DND-41 (cell line): ENCODE results near the gene FYB2.

ENCODE experiments used
- ATAC-seq: fragments of 200-7000 bp; cut with Tn5 transposase; 3 replicates; pipeline ENCODE4 v1.9.1; 2021; ENCODE audit warnings: low read depth; ENCODE audit not compliant: insufficient read depth
- DNase-seq: peaks from one replicate; pipeline ENCODE4 v3.0.0-alpha.2; 2020
- H2AFZ ChIP-seq: 2 replicates; pipeline ENCODE4 v1.6.0; 2012; ENCODE audit warnings: low read depth, low read length
- H3K27ac ChIP-seq: 2 replicates; pipeline ENCODE4 v1.5.1; 2012; ENCODE audit warnings: low read length, inconsistent platforms
- H3K27me3 ChIP-seq: fragments of 200-600 bp; sonication (generic); 2 replicates; pipeline ENCODE4 v1.6.0; 2012; ENCODE audit warnings: low read length, mild to moderate bottlenecking, inconsistent platforms; ENCODE audit not compliant: insufficient read depth, poor library complexity
- H3K36me3 ChIP-seq: 2 replicates; pipeline ENCODE4 v1.5.1; 2012; ENCODE audit warnings: low read length, inconsistent platforms; ENCODE audit not compliant: insufficient read depth
- H3K4me1 ChIP-seq: 2 replicates; pipeline ENCODE4 v1.5.1; 2012; ENCODE audit warnings: mild to moderate bottlenecking, low read length; ENCODE audit not compliant: insufficient read depth
- H3K4me2 ChIP-seq: 2 replicates; pipeline ENCODE4 v1.6.0; 2012; ENCODE audit warnings: mild to moderate bottlenecking, moderate library complexity, low read length, inconsistent platforms; ENCODE audit not compliant: insufficient read depth
- H3K4me3 ChIP-seq, 2 experiments: fragments of 200-600 bp in 1 of 2; shearing (Covaris generic) in 1 of 2; 2 replicates each; pipeline ENCODE4 v1.5.1; 2012 to 2016; ENCODE audit warnings: inconsistent platforms in 2 of 2, low read length in 2 of 2, mild to moderate bottlenecking in 2 of 2, low read depth in 1 of 2, moderate library complexity in 1 of 2
- H3K79me2 ChIP-seq: 2 replicates; pipeline ENCODE4 v1.6.0; 2012; ENCODE audit warnings: low read length, inconsistent platforms; ENCODE audit not compliant: insufficient read depth
- H3K9ac ChIP-seq: 2 replicates; pipeline ENCODE4 v1.6.0; 2012; ENCODE audit warnings: low read depth, mild to moderate bottlenecking, inconsistent platforms, low read length, moderate library complexity
- H3K9me3 ChIP-seq: 2 replicates; pipeline ENCODE4 v1.5.1; 2012; ENCODE audit warnings: low read length, moderate library complexity, mild to moderate bottlenecking, inconsistent platforms; ENCODE audit not compliant: insufficient read depth, severe bottlenecking
- H4K20me1 ChIP-seq: 2 replicates; pipeline ENCODE4 v1.6.0; 2012; ENCODE audit warnings: low read length; ENCODE audit not compliant: insufficient read depth
- EZH2 ChIP-seq: IDR thresholded peaks from 3 replicates; pipeline ENCODE4 v1.6.1; 2012; ENCODE audit warnings: borderline replicate concordance, low read depth, mild to moderate bottlenecking, moderate library complexity, low read length, inconsistent platforms; ENCODE audit not compliant: severe bottlenecking
- TF ChIP-seq, protein P1 (sequence below): IDR thresholded peaks from 2 replicates; pipeline ENCODE4 v1.5.1; 2012; ENCODE audit warnings: borderline replicate concordance, low read length, moderate library complexity, mild to moderate bottlenecking; ENCODE audit not compliant: poor library complexity, severe bottlenecking; ENCODE audit errors: extremely low read depth

Gene FYB2

GRCh38 chr1:56670350-56670749, 148.9 kb downstream of the FYB2 start:
- no peak overlapping the region for H3K27ac ChIP-seq
- H2AFZ ChIP-seq: no peak overlapping the region
- no peaks in the 10 kb centered on the region for H3K4me1 ChIP-seq
- H3K9ac ChIP-seq: no peak overlapping the region
- no peaks in the 10 kb centered on the region for H3K79me2 ChIP-seq
- H3K36me3 ChIP-seq: no peaks in the 10 kb centered on the region
- H3K9me3 ChIP-seq: no peaks in the 10 kb centered on the region
- no peak overlapping the region for H3K4me2 ChIP-seq
- no peak for ATAC-seq
- DNase-seq: no peak
- TF ChIP-seq, protein P1, sequence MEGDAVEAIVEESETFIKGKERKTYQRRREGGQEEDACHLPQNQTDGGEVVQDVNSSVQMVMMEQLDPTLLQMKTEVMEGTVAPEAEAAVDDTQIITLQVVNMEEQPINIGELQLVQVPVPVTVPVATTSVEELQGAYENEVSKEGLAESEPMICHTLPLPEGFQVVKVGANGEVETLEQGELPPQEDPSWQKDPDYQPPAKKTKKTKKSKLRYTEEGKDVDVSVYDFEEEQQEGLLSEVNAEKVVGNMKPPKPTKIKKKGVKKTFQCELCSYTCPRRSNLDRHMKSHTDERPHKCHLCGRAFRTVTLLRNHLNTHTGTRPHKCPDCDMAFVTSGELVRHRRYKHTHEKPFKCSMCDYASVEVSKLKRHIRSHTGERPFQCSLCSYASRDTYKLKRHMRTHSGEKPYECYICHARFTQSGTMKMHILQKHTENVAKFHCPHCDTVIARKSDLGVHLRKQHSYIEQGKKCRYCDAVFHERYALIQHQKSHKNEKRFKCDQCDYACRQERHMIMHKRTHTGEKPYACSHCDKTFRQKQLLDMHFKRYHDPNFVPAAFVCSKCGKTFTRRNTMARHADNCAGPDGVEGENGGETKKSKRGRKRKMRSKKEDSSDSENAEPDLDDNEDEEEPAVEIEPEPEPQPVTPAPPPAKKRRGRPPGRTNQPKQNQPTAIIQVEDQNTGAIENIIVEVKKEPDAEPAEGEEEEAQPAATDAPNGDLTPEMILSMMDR: no peak
- TF ChIP-seq EZH2: no peak
- H3K4me3 ChIP-seq: no peak overlapping the region
- H3K27me3 ChIP-seq: peaks cover 2% of the 10 kb centered on the region
- H4K20me1 ChIP-seq: no peaks in the 10 kb centered on the region
